Progenitor cell of endocrine pancreas (in vitro differentiated cells): ENCODE results near the gene RAB39B. TPM values are rescaled to one million over a fixed set of nuclear protein-coding genes. Genes with fewer than 3 reads are reported as not detected.
"Not testable (repeated sequence)": the region's sequence is repeated elsewhere in the genome, so short reads cannot be mapped to it uniquely, and the experiment has no call there.

Source experiments
- DNase-seq: peaks from one replicate; pipeline ENCODE4 v3.0.0; 2021; ENCODE audit warnings: low spot score; ENCODE audit not compliant: unreplicated experiment
- H3K27ac Mint-ChIP-seq: 2 replicates; pipeline ENCODE4 v1.8.0; 2021; ENCODE audit warnings: mild to moderate bottlenecking, moderate library complexity, mixed read lengths
- H3K27me3 Mint-ChIP-seq: 2 replicates; pipeline ENCODE4 v1.8.0; 2021; ENCODE audit warnings: mixed read lengths
- H3K36me3 Mint-ChIP-seq: 2 replicates; pipeline ENCODE4 v1.8.0; 2022; ENCODE audit warnings: mixed read lengths; ENCODE audit not compliant: insufficient read depth
- H3K4me1 Mint-ChIP-seq: 2 replicates; pipeline ENCODE4 v1.8.0; 2021; ENCODE audit warnings: low read depth, mixed read lengths
- H3K4me3 Mint-ChIP-seq: 2 replicates; pipeline ENCODE4 v1.8.0; 2021; ENCODE audit warnings: low read depth, mild to moderate bottlenecking, moderate library complexity, mixed read lengths
- H3K9me3 Mint-ChIP-seq: 2 replicates; pipeline ENCODE4 v1.8.0; 2021; ENCODE audit warnings: low read depth, mixed read lengths
- long read RNA-seq: library from polyadenylated mRNA; unstranded; transcript quantifications from one replicate; pipeline ENCODE4 v2.0.0, GENCODE V29; 2020
- total RNA-seq: library from RNA; stranded (reverse); gene quantifications from 2 replicates; pipeline ENCODE4 v1.2.1, GENCODE V29; 2021
- TF ChIP-seq, protein P1 (sequence below): fragments of 200-600 bp; sonication (generic); IDR thresholded peaks from one replicate; pipeline ENCODE4 v1.5.0; 2021; ENCODE audit warnings: antibody characterized with exemption, mild to moderate bottlenecking; ENCODE audit not compliant: unreplicated experiment

The RAB39B gene, protein sequence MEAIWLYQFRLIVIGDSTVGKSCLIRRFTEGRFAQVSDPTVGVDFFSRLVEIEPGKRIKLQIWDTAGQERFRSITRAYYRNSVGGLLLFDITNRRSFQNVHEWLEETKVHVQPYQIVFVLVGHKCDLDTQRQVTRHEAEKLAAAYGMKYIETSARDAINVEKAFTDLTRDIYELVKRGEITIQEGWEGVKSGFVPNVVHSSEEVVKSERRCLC
- total RNA-seq = 4.6 and 4.8 TPM in 2 replicates
- long read RNA-seq, transcript RAB39B-201 (2 exons, 3,505 nt) = major isoform, 30 of 34 reads
- long read RNA-seq, partial matches to known transcripts = 0 of 34 reads
- long read RNA-seq, other reads (novel, unspliced or antisense) = 4 of 34 reads

DNA sequence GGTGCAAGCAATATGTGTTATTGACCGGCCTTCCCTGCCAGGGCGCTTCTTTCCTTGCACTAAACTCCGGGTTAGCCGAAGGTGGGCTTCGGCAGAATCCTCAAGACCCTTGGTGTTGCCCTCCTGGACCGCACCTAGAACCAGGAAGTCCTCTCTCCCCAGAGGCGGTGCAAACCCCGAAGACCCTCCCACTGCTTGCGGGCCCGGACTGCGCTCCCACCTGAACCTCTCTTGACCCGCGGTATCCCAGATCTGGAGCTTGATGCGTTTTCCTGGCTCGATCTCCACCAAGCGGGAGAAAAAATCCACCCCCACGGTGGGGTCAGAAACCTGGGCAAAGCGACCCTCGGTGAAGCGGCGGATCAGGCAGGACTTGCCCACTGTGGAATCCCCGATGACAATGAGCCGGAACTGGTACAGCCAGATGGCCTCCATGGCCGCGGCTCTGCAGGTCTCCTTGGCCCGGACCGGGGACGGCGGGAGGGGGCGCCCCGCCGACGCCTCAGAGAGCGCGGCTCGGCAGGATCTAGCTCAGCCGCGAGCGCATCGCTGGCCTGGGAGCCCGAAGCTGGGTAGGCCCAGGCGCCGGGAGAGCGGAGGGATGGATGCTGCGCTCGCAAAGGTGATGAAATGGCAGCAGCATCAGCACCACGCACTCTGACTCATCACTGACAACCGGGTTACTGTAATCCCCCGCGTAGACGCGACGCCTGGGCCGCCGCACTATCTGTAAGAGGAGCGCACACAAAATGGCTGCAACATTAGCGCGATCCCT is at the start of gene RAB39B:
Gene RAB39B (minus strand): TSS at position 638 of the 775 bp plus-strand sequence. CDS start 203 bp downstream, at position 435.
- H3K36me3 Mint-ChIP-seq = peaks cover 2% of the 10 kb centered on the region

DNA sequence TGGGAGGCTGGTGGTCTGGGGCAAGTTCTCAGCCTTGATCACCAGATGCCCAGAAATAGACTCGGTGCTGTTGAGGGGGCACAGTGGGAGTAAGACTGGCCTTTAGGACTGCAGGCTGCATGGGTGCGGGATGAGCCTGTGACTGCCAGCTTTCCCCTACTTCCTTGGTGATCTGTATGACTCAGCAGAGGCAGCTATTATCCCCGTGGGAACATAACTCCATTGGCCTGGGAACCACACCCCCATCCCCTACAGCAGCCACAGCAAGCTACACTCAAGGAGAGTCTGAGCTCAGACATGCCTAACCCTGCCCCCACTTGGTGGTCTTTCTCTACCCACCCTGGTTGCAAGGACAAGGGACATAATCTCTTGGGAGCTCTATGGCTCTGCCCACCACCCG is 49.5 kb upstream of the RAB39B start:
- Mint-ChIP-seq H3K4me1 (peaks cover 8% of the 10 kb centered on the region), H3K27ac (no peak overlapping the region), H3K9me3 (peaks cover 59% of the 10 kb centered on the region), H3K4me3 (no peak overlapping the region), H3K36me3 (peaks cover 3% of the 10 kb centered on the region), H3K27me3 (no peaks in the 10 kb centered on the region)
- no peak for DNase-seq
- TF ChIP-seq, protein P1, sequence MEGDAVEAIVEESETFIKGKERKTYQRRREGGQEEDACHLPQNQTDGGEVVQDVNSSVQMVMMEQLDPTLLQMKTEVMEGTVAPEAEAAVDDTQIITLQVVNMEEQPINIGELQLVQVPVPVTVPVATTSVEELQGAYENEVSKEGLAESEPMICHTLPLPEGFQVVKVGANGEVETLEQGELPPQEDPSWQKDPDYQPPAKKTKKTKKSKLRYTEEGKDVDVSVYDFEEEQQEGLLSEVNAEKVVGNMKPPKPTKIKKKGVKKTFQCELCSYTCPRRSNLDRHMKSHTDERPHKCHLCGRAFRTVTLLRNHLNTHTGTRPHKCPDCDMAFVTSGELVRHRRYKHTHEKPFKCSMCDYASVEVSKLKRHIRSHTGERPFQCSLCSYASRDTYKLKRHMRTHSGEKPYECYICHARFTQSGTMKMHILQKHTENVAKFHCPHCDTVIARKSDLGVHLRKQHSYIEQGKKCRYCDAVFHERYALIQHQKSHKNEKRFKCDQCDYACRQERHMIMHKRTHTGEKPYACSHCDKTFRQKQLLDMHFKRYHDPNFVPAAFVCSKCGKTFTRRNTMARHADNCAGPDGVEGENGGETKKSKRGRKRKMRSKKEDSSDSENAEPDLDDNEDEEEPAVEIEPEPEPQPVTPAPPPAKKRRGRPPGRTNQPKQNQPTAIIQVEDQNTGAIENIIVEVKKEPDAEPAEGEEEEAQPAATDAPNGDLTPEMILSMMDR = no peak

More for the DNA sequence above, at the start of gene RAB39B:
- TF ChIP-seq, protein P1 = peak; percentile 9
- Mint-ChIP-seq H3K9me3 (peaks cover 14% of the 10 kb centered on the region), H3K4me1 (peaks cover 7% of the 10 kb centered on the region), H3K27ac (peak within 1 kb of the TSS; percentile 88), H3K4me3 (peak within 1 kb of the TSS; percentile 86), H3K27me3 (no peaks in the 10 kb centered on the region)
- DNase-seq = peak; percentile 12

DNA sequence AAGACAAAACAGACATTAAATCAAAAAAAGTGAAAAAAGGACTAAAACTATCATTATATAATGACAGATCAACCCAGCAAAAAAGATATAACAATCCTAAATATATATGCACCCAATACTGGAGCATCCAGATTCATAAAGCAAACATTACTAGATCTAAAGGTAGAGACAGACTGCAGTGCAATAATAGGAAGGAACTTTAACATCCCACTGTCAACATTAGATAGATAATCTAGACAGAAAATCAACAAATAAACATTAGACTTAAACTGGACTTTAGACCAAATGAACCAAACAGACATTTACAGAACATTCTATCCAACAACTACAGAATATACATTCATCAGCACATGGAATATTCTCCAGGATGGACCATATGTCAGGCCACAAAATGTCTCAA is 29.5 kb upstream of the RAB39B start:
- TF ChIP-seq, protein P1 = no peak
- no peak overlapping the region for H3K4me3 Mint-ChIP-seq
- no peaks in the 10 kb centered on the region for H3K4me1 Mint-ChIP-seq
- DNase-seq = no peak
- H3K27ac Mint-ChIP-seq = no peak overlapping the region
- peaks cover 9% of the 10 kb centered on the region for H3K36me3 Mint-ChIP-seq
- H3K9me3 Mint-ChIP-seq = peaks cover 39% of the 10 kb centered on the region
- H3K27me3 Mint-ChIP-seq = no peaks in the 10 kb centered on the region

DNA sequence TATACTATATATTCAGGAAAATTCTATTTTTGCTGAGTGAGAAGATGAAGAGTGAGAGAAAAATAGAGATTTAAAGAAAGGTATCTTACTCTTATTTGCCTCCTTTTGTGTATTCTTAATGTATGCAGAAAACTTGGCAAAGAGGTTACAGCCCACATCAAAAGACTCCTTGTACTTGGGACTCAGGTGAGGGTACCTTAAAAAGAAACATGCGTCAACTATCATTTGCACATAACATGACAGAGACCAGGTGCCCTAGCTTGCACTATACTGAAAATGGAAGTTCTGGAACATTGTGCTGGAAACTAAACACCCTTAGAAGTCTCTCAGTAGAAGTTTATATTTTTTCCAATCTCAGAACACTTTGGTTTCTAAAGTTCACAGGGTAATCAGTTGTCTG is 15.6 kb upstream of the RAB39B start:
- TF ChIP-seq, protein P1 = no peak
- no peak for DNase-seq
- no peaks in the 10 kb centered on the region for H3K4me1 Mint-ChIP-seq
- peaks cover 11% of the 10 kb centered on the region for H3K9me3 Mint-ChIP-seq
- no peaks in the 10 kb centered on the region for H3K27me3 Mint-ChIP-seq
- no peak overlapping the region for H3K4me3 Mint-ChIP-seq
- peaks cover 1% of the 10 kb centered on the region for H3K36me3 Mint-ChIP-seq
- no peak overlapping the region for H3K27ac Mint-ChIP-seq

DNA sequence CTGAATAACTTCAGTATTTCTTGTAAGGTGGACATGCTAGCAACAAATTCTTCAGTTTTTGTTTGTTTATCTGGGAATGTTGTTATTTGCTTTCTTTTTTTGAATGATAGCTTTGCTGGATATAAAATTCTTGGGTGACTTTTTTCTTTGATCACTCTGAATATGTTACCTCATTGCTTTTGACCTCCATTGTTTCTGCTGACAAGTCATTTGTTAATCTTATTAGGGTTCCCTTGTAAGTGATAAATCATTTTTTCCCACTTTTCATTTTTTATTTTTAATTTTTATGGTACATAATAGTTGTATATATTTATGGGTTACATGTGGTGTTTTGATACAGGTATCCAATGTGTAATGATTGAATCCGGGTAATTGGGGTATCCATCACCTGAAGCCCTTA is 6.7 kb upstream of the RAB39B start:
- no peaks in the 10 kb centered on the region for H3K4me1 Mint-ChIP-seq
- H3K4me3 Mint-ChIP-seq = no peak overlapping the region
- H3K36me3 Mint-ChIP-seq = peaks cover 2% of the 10 kb centered on the region
- peaks cover 33% of the 10 kb centered on the region for H3K9me3 Mint-ChIP-seq
- no peaks in the 10 kb centered on the region for H3K27me3 Mint-ChIP-seq
- no peak for DNase-seq
- no peak overlapping the region for H3K27ac Mint-ChIP-seq
- TF ChIP-seq, protein P1 = no peak

DNA sequence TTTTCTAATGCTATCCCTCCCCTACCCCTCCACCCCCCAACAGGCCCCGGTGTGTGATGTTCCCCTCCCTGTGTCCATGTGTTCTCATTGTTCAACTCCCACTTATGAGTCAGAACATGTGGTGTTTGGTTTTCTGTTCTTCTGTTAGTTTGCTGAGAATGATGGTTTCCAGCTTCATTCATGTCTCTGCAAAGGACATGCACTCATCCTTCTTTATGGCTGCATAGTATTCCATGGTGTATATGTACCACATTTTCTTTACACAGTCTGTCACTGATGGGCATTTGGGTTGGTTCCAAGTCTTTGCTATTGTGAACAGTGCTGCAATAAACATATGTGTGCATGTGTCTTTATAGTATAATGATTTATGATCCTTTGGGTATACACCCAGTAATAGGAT is 3.7 kb upstream of the RAB39B start:
- H3K9me3 Mint-ChIP-seq = peaks cover 30% of the 10 kb centered on the region
- not testable (repeated sequence) for H3K4me3 Mint-ChIP-seq, H3K4me1 Mint-ChIP-seq, H3K27ac Mint-ChIP-seq, H3K27me3 Mint-ChIP-seq, H3K36me3 Mint-ChIP-seq, DNase-seq
